K562 (cell line): ENCODE measurements around the gene PI16. TPM values are rescaled to one million over a fixed set of nuclear protein-coding genes. Genes with fewer than 3 reads are reported as not detected.
A peak's percentile ranks its signal among the peaks of the same experiment; 100 is the strongest.

Experiments used
- BHLHE40 ChIP-seq: IDR thresholded peaks from 2 replicates; pipeline ENCODE4 v1.6.1; 2011; ENCODE audit warnings: low read length, improper control_type of control experiment
- CBX1 ChIP-seq: sonication (generic); IDR thresholded peaks from 2 replicates; pipeline ENCODE4 v1.6.1; 2016; ENCODE audit warnings: antibody characterized with exemption, low read depth, mild to moderate bottlenecking
- CCNT2 ChIP-seq: IDR thresholded peaks from 2 replicates; pipeline ENCODE4 v1.6.1; 2011; ENCODE audit warnings: borderline replicate concordance, low read depth, mild to moderate bottlenecking, moderate library complexity, mixed read lengths, low read length; ENCODE audit not compliant: insufficient read length; ENCODE audit errors: extremely low read depth
- CGGBP1 ChIP-seq: fragments of 250-450 bp; sonication (Bioruptor Pico); IDR thresholded peaks from 2 replicates; pipeline ENCODE4 v1.9.0; 2021; ENCODE audit warnings: mild to moderate bottlenecking
- ETS1 ChIP-seq: conservative IDR thresholded peaks from 2 replicates; pipeline ENCODE4 v1.6.1; 2011; ENCODE audit warnings: low read depth, mild to moderate bottlenecking, low read length; ENCODE audit not compliant: control insufficient read depth
- HDAC2 ChIP-seq: fragments of 450-650 bp; IDR thresholded peaks from 2 replicates; pipeline ENCODE4 v1.6.1; 2016; ENCODE audit warnings: mild to moderate bottlenecking
- HOXB6 ChIP-seq: fragments of 250-450 bp; sonication (Bioruptor Pico); IDR thresholded peaks from 2 replicates; pipeline ENCODE4 v1.5.1; 2022; ENCODE audit warnings: mild to moderate bottlenecking, borderline replicate concordance
- MLX ChIP-seq, 2 experiments: fragments of 450-650 bp in 1 of 2; sonication (generic) in 1 of 2; formaldehyde crosslinking; conservative IDR thresholded peaks; 2 replicates each; pipeline versions ENCODE4 v1.4.0 to v1.8.1; 2020 to 2022; ENCODE audit warnings: mild to moderate bottlenecking in 1 of 2, missing genetic modification reagents in 1 of 2
- NFATC3 ChIP-seq: fragments of 450-650 bp; IDR thresholded peaks from 2 replicates; pipeline ENCODE4 v1.6.1; 2017; ENCODE audit warnings: mild to moderate bottlenecking
- NFXL1 ChIP-seq: fragments of 450-650 bp; formaldehyde crosslinking; IDR thresholded peaks from 2 replicates; pipeline ENCODE4 v1.4.0; 2021; ENCODE audit warnings: mild to moderate bottlenecking
- STAG1 ChIP-seq: sonication (generic); formaldehyde crosslinking; IDR thresholded peaks from 2 replicates; pipeline ENCODE4 v1.5.0; 2020; ENCODE audit warnings: missing genetic modification reagents, borderline replicate concordance
- USF1 ChIP-seq: sonication (generic); formaldehyde crosslinking; IDR thresholded peaks from 2 replicates; pipeline ENCODE4 v1.9.0; 2022; ENCODE audit warnings: mild to moderate bottlenecking, missing genetic modification reagents
- WHSC1 ChIP-seq: IDR thresholded peaks from one replicate; pipeline ENCODE4 v1.6.1; 2012; ENCODE audit warnings: low read length, control low read depth, inconsistent platforms
- ZBTB7A ChIP-seq: IDR thresholded peaks from 2 replicates; pipeline ENCODE4 v1.6.1; 2011; ENCODE audit warnings: low read depth, mild to moderate bottlenecking, low read length, moderate library complexity, borderline replicate concordance; ENCODE audit not compliant: control insufficient read depth
- ZEB2 ChIP-seq: fragments of 450-650 bp; IDR thresholded peaks from 2 replicates; pipeline ENCODE4 v1.6.1; 2016
- ZFX ChIP-seq: sonication (generic); formaldehyde crosslinking; IDR thresholded peaks from 2 replicates; pipeline ENCODE4 v1.8.0; 2022; ENCODE audit warnings: mild to moderate bottlenecking, missing genetic modification reagents, moderate library complexity
- ZNF133 ChIP-seq: fragments of 250-450 bp; sonication (Bioruptor Pico); IDR thresholded peaks from 2 replicates; pipeline ENCODE4 v1.4.0; 2020; ENCODE audit warnings: mild to moderate bottlenecking
- ZNF280A ChIP-seq: fragments of 450-650 bp; IDR thresholded peaks from 2 replicates; pipeline ENCODE4 v1.6.1; 2018; ENCODE audit warnings: mild to moderate bottlenecking, low read depth; ENCODE audit not compliant: partially characterized antibody
- ZNF395 ChIP-seq: fragments of 200-800 bp; sonication (Bioruptor generic); IDR thresholded peaks from 2 replicates; pipeline ENCODE4 v1.6.1; 2017; ENCODE audit warnings: missing genetic modification characterization, missing compliant biosample characterization
- ZNF561 ChIP-seq: fragments of 450-650 bp; formaldehyde crosslinking; conservative IDR thresholded peaks from 2 replicates; pipeline ENCODE4 v1.4.0; 2020; ENCODE audit warnings: mild to moderate bottlenecking, moderate library complexity
- ZSCAN32 ChIP-seq: fragments of 450-650 bp; formaldehyde crosslinking; IDR thresholded peaks from 2 replicates; pipeline ENCODE4 v1.4.0; 2020; ENCODE audit warnings: mild to moderate bottlenecking, moderate library complexity
- polyA plus RNA-seq, 8 experiments: library from polyadenylated mRNA; depleted of rRNA in 4 of 8; stranded (reverse) in 5 of 8; unstranded in 3 of 8; fragments of >200 nt; fragmentation: Nextera tagmentation in 2 of 8; fragmentation: Illumina TruSeq in 1 of 8; extraction: Ambion mirVana in 2 of 8; extraction: Trizol in 1 of 8; gene quantifications; 2 replicates each; pipeline versions ENCODE4 v1.2.1 to v1.2.3, GENCODE V29; 2011 to 2014; ENCODE audit warnings: inconsistent platforms in 1 of 8, missing spikeins in 1 of 8
- total RNA-seq, 7 experiments: library from RNA; depleted of rRNA in 6 of 7; stranded (reverse); fragments of >200 nt in 6 of 7; fragmentation: Illumina TruSeq in 2 of 7; extraction: Trizol in 2 of 7; gene quantifications; 2 replicates each; pipeline versions ENCODE4 v1.2.1 to v1.2.3, GENCODE V29; 2011 to 2021; ENCODE audit warnings: low replicate concordance in 1 of 7

PI16 gene
- total and polyA plus RNA-seq, 9 of the 15 experiments (the other 6 are each of a cell fraction or from before 2014, with no cell fraction given), result 0.06 to 0.18 TPM; not detected in 7

- peak; percentile 41 for TF ChIP-seq CCNT2
- TF ChIP-seq WHSC1, result no peak
- no peak for TF ChIP-seq ZEB2
- no peak for TF ChIP-seq ZNF561
- TF ChIP-seq NFXL1 (CRISPR knock-in tag), result no peak
- TF ChIP-seq MLX (CRISPR knock-in tag; conservative IDR thresholded peaks at IDR 0.05), result 0 out of 4 replicates have a peak, but pooled peaks of 1 of the 2 experiments have one; percentile 22
- TF ChIP-seq ZNF280A, result no peak
- TF ChIP-seq STAG1 (CRISPR knock-in tag), result 0 out of 2 replicates have a peak, but pooled peaks have one; percentile 8
- no peak for TF ChIP-seq ZNF133 (CRISPR knock-in tag)
- no peak for TF ChIP-seq CBX1
- no peak for TF ChIP-seq HOXB6 (CRISPR knock-in tag)
- no peak for TF ChIP-seq ZFX (CRISPR knock-in tag)
- no peak for TF ChIP-seq ZSCAN32
- no peak for TF ChIP-seq NFATC3
- TF ChIP-seq ETS1, result no peak
- peak; percentile 42; the same call in 1 of the 2 replicates for TF ChIP-seq BHLHE40
- TF ChIP-seq USF1 (CRISPR knock-in tag), result peak; percentile 48; the same call in 1 of the 2 replicates
- TF ChIP-seq ZNF395, result no peak
- no peak; the same call in 1 of the 2 replicates for TF ChIP-seq ZBTB7A
- TF ChIP-seq CGGBP1 (CRISPR knock-in tag), result no peak
- TF ChIP-seq HDAC2, result no peak
These were observed 4.4 kb downstream of the PI16 start (continued) for GRCh38 chr6:36958775-36959554.
